ENCODE data around the gene BCAS3.

The BCAS3 gene

DNA sequence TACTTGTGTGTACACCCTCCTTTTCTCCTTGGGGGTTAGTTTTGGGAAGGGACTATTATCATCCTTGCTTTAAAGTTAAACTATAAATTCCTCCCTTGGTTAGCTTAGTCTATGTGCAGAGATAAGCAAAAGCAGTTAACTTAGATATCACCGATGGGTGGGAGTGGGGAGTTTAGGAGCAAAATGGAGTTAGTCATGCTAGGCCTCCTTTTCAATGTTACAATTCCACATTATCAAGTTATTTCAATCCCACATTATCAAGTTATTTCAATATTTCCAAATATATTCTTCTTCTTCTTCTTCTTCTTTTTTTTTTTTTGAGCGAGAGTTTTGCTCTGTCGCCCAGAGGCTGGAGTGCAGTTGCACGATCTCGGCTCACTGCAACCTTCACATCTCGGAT is 1.7 kb upstream of the BCAS3 start:
- no peak for DNase-seq (ENCODE audit: low read depth)

DNA sequence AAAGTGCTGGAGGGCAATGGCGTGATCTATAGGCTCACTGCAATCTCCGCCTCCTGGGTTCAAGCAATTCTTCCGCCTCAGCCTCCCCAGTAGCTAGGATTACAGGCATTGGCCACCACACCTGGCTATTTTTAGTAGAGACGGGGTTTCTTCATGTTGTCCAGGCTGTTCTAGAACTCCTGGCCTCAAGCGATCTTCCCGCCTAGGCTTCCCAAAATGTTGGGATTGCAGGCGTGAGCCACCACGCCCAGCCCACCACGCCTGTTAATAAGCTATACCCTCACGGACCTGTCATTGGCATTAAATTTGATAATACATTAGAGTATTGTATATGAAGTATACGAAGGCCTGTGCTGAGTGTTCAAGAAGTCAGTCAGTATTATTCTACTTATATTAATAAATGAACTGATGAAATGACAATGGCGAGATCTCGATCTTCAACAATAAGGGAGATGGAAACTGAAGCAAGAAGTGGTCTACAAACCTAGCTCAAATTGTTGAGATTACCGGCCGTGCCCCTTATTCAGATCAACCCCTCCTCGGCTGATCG is 818 bp upstream of the BCAS3 start:
- no peak for DNase-seq (ENCODE audit: low read depth)

DNA sequence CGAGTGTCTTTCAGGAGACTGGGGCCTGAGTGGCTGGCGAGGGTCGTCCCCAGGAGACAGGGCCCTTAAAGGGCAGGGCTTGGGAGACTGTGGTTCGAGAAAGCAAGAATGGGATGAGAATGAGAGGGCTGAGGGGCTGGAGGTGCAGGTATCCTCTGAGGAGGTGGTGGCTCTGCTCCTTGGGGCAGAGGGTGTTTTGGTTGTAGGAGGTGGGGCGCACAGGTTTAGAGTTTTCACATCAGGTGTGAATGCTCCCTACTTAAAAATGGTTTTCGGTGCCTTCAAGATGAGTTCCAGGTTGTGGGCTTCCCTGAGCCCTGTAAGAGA is 430 bp downstream of the BCAS3 start:
- DNase-seq (ENCODE audit: low read depth) = no peak

DNA sequence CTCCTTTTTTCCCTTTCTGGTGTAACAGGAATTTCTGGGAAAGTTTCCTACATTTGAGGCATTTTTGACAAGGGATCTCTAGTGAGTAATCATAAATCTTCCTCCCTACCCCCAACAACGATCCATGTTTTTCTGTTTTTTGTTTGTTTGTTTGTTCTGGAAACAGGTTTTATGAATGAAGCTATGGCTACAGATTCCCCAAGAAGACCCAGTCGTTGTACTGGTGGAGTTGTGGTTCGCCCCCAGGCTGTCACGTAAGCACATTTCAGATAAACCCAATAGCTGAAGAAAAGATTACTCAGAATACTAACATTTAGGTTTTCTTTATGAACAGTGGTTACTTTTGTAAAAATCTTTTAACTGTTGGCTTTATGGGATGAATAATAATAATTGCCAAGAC is 1.6 kb downstream of the BCAS3 start:
- no peak for DNase-seq (ENCODE audit: low read depth)

DNA sequence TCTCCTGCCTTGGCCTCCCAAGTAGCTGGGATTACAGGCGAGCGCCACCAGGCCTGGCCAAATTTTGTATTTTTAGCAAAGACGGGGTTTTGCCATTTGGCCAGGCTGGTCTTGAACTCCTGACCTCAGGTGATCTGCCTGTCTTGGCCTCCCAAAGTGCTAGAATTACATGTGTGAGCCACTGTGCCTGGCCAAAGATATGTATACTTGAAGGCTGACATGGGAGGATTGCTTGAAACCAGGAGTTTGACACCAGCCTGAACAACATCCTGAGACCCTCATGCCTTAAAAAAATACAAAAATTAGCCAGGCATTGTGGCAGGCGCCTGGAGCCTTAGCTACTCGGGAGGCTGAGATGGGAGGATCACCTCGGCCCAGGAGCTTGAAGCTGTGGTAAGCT is 3.1 kb downstream of the BCAS3 start:
- no peak for DNase-seq (ENCODE audit: low read depth)

DNA sequence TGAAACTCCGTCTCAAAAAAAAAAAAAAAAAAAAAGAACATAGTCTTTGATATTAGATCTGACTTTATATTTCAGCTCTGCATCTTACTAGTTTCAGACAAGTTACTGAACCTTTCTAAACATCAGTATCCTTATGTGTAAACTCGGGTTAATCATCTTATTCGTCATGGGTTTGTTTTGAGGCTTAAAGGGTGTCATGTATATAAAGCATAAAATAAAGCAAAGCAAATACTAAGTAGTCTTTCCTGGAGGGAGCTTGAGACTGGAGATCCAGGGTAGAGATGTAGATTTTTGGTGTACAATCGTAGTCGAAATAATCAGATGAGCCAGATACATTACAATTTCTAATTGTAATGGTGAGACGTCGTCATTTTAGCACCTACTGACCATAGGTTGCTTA is 7.8 kb downstream of the BCAS3 start:
- DNase-seq (ENCODE audit: low read depth) = no peak

DNA sequence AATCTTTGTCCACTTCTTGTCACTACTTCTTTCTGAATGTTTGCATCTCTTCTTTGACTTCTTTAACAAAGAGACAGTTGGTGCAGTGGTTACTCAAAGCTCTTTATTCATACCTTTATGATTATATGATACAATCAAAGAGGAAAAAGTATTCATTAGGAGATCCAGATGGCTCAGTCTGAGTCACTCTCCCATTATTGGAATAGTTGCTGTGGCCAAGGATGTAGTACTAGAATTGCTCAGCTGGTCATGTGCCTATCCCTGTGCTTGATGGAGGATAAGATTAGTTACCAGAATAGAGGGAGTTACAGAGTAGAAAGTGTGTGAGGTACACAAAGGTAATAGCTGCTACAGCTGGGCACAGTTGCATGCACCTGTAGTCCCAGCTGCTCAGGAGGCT is 18.3 kb downstream of the BCAS3 start:
- no peak for DNase-seq (ENCODE audit: low read depth)

DNA sequence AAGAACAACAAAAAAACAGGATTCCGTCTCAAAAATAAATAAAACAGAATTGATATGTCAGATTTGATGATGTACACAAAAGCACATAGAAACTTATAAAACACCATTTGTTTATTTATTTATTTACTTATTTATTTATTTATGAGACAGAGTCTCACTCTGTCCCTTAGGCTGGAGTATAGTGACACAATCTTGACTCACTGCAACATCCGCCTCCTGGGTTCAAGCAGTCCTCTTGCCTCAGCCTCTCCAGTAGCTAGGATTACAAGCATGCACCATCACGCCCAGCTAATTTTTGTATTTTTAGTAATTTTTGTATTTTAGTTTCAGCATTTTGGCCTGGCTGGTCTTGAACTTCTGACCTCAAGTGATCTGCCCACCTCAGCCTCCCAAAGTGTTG is 21.4 kb downstream of the BCAS3 start:
- DNase-seq (ENCODE audit: low read depth) = no peak

DNA sequence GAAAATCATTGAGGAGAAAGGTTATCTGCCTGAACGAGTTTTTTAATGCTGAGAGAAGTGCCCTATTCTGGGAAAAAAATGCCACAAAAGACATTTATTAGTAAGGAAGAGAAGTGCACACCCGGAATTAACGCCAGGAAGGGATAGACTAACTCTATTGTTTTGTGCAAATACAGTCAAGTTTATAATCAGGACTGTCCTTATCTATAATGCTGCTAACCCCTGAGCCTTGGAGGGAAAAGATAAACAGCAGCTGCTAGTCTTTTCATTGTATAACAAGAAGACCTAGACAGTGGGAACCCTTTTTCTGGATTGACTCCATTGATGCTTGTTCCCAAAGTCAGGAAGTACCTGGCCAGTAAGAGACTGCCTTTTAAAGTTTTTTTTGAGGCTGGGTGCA is 26.5 kb downstream of the BCAS3 start:
- no peak for DNase-seq (ENCODE audit: low read depth)

DNA sequence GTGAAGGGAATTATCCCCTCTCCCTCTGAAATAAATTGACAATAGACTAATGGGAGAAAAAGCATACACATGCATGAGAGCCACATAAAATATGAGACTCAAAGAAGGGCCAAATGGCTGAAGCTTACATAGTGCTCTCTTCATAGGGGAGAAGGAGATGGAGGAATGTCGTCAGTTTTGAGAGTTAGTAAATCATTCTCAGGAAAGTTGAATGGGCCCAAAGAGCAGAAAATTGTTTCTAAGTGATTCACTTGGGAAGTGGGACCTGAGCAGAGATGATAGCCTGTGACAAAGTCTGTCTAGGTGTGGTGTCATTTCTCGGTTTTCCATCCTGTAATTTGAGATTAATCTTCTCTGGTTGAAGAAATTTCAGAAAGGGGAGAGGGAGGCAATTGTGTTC is 35.0 kb downstream of the BCAS3 start:
- DNase-seq (ENCODE audit: low read depth) = no peak

DNA sequence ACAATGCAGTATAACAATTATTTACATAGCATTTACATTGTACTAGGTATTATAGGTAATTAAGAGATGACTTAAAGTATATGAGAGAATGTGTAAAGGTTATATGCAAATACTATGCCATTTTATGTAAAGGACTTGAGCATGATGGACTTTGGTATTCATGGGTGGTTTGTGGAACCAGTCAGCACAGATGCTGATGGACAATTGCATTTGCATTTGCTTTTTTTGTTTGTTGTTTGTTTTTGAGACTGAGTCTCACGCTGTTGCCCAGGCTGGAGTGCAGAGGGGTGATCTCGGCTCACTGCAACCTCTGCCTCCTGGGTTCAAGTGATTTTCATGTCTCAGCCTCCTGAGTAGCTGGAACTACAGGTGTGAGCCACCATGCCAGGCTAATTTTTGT is 36.0 kb downstream of the BCAS3 start:
- DNase-seq (ENCODE audit: low read depth) = no peak

DNA sequence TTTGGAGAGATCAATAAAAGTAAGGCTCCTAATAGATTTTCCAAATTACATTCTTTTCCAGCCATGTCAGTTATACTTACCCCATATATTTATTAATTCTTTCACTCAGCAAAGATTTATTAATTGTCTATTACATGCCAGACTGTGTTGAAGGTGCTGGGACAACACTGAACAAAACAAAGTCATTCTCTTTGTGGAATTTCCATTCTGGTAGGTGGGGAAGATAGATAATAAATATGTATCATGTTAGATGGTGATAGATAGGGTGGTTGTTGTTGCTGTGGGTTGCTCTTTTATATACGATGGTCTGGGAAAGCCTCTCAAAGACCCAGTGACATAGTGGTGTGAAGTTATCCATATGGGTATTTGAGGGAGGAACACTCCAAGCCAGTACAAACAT is 39.1 kb downstream of the BCAS3 start:
- DNase-seq (ENCODE audit: low read depth) = no peak

DNA sequence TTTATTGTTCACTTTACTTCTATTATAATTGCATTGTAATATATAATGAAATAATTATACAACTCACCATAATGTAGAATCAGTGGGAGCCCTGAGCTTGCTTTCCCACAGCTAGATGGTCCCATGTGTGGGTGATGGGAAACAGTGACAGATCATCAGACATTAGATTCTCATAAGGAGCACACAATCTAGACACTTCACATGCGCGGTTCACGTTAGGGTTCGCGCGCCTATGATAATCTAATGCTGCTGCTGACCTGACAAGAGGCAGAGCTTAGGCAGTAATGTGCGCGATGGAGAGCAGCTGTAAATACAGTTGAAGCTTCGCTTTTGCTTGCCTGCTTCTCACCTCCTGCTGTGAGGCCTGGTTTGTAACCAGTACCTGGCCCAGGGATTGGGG is 40.2 kb downstream of the BCAS3 start:
- DNase-seq (ENCODE audit: low read depth) = no peak

DNA sequence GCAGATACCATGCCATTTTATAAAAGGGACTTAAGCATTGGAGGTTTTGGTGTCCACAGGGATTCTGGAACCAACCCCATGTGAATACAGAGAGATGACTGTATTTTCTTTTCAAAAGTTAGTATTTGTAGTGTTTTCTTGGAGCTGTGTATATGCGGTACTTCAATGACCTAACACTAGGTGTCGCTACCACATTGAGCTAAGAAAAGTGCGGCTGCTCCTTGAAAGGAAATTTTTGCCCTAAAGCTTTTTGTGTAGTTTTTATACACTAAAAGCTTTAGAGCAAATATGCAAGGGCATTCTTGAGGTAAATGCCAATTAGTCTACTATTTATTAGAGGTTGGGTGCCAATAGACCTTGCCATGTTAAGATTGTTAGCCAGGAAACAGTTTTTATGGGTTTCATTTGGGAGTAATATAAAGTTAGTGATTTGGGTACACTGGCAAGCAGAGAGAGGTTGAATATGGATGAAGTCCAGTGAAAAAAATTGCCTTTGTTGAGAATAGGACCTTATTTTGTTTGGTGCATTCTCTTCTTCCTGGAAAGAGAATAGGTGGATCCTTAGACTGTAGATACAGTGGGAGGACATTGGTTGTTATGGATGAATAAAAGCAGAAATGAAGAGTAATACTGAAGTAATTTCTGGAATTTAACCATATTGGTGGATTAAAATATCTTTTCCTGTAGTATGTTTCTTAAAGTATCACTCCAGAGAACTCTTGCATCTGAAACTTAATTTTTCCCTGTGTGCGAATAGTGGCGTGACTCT is 43.3 kb downstream of the BCAS3 start:
- peak; percentile 1 for DNase-seq (ENCODE audit: low read depth)

DNA sequence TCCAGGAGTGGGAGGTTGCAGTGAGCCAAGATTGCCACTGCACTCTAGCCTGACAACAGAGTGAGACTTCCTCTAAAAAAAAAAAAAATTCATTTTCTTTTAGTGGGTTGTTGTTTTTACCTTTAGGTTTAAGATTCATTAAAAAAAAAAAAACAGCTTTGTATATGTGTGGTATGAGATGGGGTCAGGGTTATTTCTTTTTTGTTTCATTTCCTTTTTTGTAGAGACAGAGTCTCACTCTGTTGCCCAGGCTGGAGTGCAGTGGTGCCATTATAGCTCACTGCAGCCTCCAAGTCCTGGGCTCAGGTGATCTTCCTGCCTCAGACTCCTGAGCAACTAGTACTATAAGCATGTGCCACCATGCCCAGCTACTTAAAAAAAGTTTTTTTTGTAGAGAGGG is 47.0 kb downstream of the BCAS3 start:
- no peak for DNase-seq (ENCODE audit: low read depth)

DNA sequence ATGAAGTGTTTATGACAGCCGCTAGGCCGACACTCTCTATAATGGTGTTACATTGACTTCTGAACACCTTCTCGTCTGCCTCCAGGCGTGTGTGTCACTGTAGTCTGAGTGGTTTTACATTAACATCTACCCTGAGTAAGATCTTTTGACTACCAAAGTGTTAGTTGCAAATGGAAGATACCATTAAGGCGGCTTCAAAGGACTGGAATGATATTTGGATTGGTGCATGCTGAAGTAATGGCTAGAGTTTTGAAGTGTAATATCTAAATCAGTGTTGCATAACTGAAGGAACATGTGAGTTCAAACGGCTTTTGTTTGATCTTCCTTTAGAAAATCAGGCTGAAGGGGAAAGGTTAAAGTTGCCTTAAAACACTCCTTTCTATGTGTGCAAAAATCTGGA is 52.2 kb downstream of the BCAS3 start:
- DNase-seq (ENCODE audit: low read depth) = no peak

DNA sequence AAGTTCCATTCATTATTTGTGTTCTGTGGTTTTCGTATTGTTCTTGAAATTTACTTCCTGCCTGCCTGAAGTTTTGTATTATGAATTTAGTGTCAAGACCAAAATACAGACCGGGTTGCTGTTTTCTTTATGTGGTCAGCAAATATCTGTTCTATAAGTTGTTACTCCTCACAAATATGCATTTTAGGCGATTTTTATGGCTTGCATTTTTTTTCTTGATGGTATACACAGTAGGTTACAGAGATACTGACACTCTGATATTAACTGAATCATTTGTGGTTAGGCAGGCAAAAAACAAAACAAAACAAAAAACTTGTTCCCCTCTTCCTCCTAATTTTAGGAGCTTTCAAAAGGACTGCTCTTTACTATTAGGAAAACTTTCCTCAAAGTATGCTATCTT is 52.6 kb downstream of the BCAS3 start:
- no peak for DNase-seq (ENCODE audit: low read depth)

DNA sequence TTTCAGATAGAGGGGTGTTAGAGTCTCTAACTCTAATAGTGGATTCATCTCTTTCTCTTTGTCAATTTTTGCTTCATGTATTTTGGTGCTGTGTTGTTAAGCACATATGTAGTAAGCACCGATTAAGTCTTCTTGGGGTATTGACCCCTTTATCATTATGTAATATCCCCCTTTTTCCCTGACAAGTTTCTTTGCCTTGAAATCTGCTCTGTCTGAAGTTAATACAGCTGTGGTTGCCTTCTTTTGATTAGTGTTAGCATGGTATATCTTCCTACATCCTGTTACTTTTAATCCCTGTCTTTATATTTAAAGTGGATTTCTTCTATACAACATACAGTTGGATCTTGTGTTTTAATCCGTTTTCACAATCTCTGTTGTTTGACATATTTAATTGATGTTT is 60.6 kb downstream of the BCAS3 start:
- no peak for DNase-seq (ENCODE audit: low read depth)

DNA sequence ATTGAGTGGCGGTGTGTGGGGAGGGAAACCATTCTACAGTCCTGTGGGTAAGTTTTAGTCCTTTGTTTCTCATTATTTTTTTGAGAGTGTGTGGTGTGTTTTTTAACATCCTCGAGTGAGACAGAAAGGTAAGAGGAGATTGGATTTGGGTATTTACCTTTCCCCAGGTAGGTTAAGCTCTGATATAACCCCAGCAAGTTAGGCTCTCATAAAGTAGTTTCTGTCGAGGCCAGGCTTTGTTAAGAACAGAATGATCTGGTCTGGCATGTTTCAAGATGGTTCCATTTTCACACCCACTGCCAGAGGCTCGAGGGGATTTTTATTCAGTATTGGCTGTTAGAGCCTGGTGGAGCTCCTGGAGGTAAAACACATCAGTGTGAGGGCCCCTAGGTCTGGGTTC is 62.9 kb downstream of the BCAS3 start:
- DNase-seq (ENCODE audit: low read depth) = no peak

DNA sequence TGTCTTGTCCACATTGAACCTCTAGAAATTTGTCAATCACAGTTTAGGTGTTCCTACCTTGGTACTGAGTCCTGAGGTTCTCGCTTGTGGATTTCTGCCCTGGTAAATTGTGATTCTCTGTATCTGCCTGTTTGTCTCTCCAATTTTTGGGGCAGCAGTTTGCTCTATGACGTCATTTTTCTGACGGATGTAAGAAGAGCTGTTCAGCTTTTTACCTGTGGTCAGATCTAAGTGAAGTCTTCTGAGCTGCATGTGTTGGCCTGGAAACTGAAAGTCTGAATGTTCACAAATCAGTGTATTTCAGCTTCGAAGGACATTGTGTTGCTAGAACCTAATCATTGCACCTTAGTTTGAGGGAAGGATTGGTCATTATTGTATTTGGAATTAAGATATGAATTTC is 63.4 kb downstream of the BCAS3 start:
- DNase-seq (ENCODE audit: low read depth) = no peak

DNA sequence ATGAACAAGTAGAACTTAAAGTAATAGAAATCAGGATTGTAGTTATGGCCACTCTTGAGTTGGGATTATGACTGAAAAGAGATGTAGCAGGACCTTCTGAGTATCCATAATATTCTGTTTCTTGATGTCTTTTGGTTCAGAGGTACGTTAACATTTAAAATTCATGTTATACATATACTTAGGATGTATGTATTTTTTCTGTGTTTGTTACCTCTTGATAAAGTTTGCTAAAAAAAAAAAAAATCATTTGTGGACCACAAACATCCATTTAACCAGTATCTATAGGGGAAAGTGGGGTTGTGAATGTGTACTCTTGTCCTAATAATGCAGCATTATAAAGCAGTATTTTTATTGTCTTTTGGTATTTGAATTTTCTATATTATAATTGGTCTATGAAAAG is 65.6 kb downstream of the BCAS3 start:
- DNase-seq (ENCODE audit: low read depth) = no peak

DNA sequence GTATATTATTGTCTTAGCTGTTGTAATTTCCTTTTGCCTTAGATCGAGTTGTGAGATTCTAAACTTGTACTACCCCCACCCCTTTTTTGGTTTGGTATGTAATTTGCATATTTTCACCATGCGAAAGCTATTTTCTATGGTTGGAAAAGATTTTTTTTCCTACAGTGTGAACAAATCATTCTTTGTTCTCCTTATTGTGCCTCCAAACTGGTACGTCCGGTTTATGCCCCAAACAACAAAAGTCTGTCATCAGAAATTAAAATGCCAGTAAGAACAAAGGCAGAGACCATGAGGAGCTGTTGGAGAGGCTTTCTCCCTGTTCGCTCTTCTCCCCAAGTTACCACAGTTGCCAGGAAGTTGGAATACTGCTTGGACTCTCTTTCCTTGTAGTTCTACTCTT is 66.1 kb downstream of the BCAS3 start:
- DNase-seq (ENCODE audit: low read depth) = no peak

DNA sequence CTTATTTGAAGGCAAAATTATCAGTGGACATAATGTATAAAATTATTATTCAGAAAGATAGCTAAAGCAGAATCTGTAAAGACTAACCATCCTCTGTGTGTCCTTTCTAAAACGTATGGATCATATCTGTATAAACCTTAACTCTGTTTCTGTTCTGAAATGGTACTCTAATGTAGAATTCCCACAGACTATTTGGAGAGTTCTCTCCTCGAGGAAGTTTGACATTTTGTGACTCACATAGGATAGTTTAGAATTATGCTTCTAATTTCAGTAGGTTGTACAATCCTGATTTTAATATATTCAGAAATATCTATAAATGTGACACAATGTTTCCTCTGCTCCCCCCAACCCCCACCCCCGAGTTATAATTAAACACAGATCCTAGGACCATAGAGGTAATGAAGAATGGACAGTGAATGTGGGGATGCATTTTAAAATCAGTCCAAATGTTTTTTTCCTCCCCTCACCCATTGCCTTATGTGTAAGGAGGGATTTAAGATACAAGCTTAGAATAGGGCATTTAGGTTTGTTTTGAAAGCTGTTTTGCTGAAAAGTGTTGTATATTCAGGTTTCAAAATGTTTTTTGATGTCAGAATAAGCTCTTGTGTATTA is 66.8 kb downstream of the BCAS3 start:
- DNase-seq (ENCODE audit: low read depth) = no peak

DNA sequence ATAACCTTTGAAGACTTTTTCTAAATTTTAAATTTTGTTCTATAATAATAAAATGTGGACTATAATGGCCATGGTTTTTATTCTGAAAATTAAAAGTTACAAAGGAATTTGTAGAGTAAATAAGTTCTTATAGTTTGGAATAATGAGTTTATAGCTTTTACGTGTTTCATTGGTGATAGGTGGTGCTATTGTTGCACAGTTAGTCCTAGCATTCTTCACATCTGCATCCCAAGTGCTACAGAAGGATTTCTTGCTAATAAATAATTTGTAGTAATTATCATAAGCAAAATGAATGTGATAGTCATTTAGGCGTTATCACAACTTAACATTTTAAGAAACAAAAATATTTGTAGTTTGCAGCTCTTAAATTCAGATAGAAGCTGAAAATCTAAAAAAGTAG is 67.9 kb downstream of the BCAS3 start:
- DNase-seq (ENCODE audit: low read depth) = no peak

Measured in activated T-helper 1 cell treated with Interleukin-2 at 50 U/mL for 16 hours (primary cell).